H9 (cell line): ENCODE data around the gene ETFB. TPM values are rescaled to one million over a fixed set of nuclear protein-coding genes. Genes with fewer than 3 reads are reported as not detected.

Experiments used
- DNase-seq: peaks from one replicate; pipeline ENCODE4 v3.0.0-alpha.2; 2017
- H2AFZ ChIP-seq: one replicate; pipeline ENCODE4 v1.6.1; 2013; ENCODE audit warnings: mild to moderate bottlenecking, low read length, control low read depth, moderate library complexity
- H2AK5ac ChIP-seq: 2 replicates; pipeline ENCODE4 v1.6.1; 2013; ENCODE audit warnings: low read length, control low read depth, mixed read lengths; ENCODE audit not compliant: insufficient read length
- H2BK120ac ChIP-seq: one replicate; pipeline ENCODE4 v1.6.1; 2013; ENCODE audit warnings: low read depth, mild to moderate bottlenecking, low read length, control low read depth, inconsistent platforms; ENCODE audit not compliant: poor library complexity, severe bottlenecking
- H2BK12ac ChIP-seq: 2 replicates; pipeline ENCODE4 v1.6.1; 2013; ENCODE audit warnings: low read length, control low read depth, mixed read lengths, low read depth; ENCODE audit not compliant: insufficient read length
- H2BK15ac ChIP-seq: 2 replicates; pipeline ENCODE4 v1.6.1; 2013; ENCODE audit warnings: low read depth, low read length, control low read depth
- H2BK20ac ChIP-seq: one replicate; pipeline ENCODE4 v1.6.1; 2013; ENCODE audit warnings: low read depth, mild to moderate bottlenecking, low read length, control low read depth, inconsistent platforms; ENCODE audit not compliant: poor library complexity, severe bottlenecking
- H2BK5ac ChIP-seq: 2 replicates; pipeline ENCODE4 v1.6.1; 2013; ENCODE audit warnings: low read length, control low read depth, mixed read lengths; ENCODE audit not compliant: insufficient read length
- H3K14ac ChIP-seq: 2 replicates; pipeline ENCODE4 v1.6.1; 2013; ENCODE audit warnings: low read length, control low read depth; ENCODE audit not compliant: insufficient read depth
- H3K18ac ChIP-seq: 2 replicates; pipeline ENCODE4 v1.6.1; 2013; ENCODE audit warnings: low read depth, mild to moderate bottlenecking, mixed read lengths, low read length, control low read depth; ENCODE audit not compliant: insufficient read length
- H3K23ac ChIP-seq: 2 replicates; pipeline ENCODE4 v1.6.1; 2013; ENCODE audit warnings: low read length, control low read depth, mixed read lengths, low read depth; ENCODE audit not compliant: insufficient read length
- H3K23me2 ChIP-seq: 2 replicates; pipeline ENCODE4 v1.6.1; 2013; ENCODE audit warnings: low read depth, mild to moderate bottlenecking, mixed read lengths, low read length, control low read depth; ENCODE audit not compliant: insufficient read length, poor library complexity, severe bottlenecking
- H3K27ac ChIP-seq: 2 replicates; pipeline ENCODE4 v1.5.1; 2013; ENCODE audit warnings: low read length, control low read depth, mixed read lengths, low read depth; ENCODE audit not compliant: insufficient read length
- H3K27me3 ChIP-seq: 2 replicates; pipeline ENCODE4 v1.6.1; 2013; ENCODE audit warnings: low read length, control low read depth, inconsistent platforms; ENCODE audit not compliant: insufficient read depth
- H3K4ac ChIP-seq: 2 replicates; pipeline ENCODE4 v1.6.1; 2013; ENCODE audit warnings: low read depth, mild to moderate bottlenecking, control low read depth, inconsistent platforms, low read length, moderate library complexity
- H3K4me1 ChIP-seq: 2 replicates; pipeline ENCODE4 v1.6.1; 2013; ENCODE audit warnings: low read length, control low read depth, inconsistent platforms; ENCODE audit not compliant: insufficient read depth
- H3K4me2 ChIP-seq: 2 replicates; pipeline ENCODE4 v1.6.1; 2013; ENCODE audit warnings: low read length, control low read depth, mixed read lengths; ENCODE audit not compliant: insufficient read length, insufficient read depth
- H3K56ac ChIP-seq: 2 replicates; pipeline ENCODE4 v1.6.1; 2013; ENCODE audit warnings: low read depth, mild to moderate bottlenecking, mixed read lengths, low read length, control low read depth; ENCODE audit not compliant: insufficient read length
- H3K79me1 ChIP-seq: 2 replicates; pipeline ENCODE4 v1.6.1; 2013; ENCODE audit warnings: low read depth, mild to moderate bottlenecking, moderate library complexity, low read length, control low read depth, inconsistent platforms; ENCODE audit not compliant: insufficient read depth, poor library complexity, severe bottlenecking
- H3K79me2 ChIP-seq: 2 replicates; pipeline ENCODE4 v1.6.1; 2013; ENCODE audit warnings: low read length, control low read depth, inconsistent platforms; ENCODE audit not compliant: insufficient read depth
- H3K9ac ChIP-seq: 2 replicates; pipeline ENCODE4 v1.6.1; 2013; ENCODE audit warnings: low read length, control low read depth, mixed read lengths; ENCODE audit not compliant: insufficient read length; ENCODE audit errors: extremely low read depth
- H3K9me3 ChIP-seq: one replicate; pipeline ENCODE4 v1.6.1; 2013; ENCODE audit warnings: low read depth, low read length, inconsistent platforms; ENCODE audit not compliant: control insufficient read depth
- H3T11ph ChIP-seq: one replicate; pipeline ENCODE4 v1.6.1; 2013; ENCODE audit warnings: mild to moderate bottlenecking, low read length, control low read depth, inconsistent platforms
- H4K20me1 ChIP-seq: one replicate; pipeline ENCODE4 v1.6.1; 2013; ENCODE audit not compliant: control insufficient read depth, insufficient read length, insufficient read depth
- H4K5ac ChIP-seq: 2 replicates; pipeline ENCODE4 v1.6.1; 2013; ENCODE audit warnings: low read depth, mild to moderate bottlenecking, mixed read lengths, low read length, control low read depth; ENCODE audit not compliant: insufficient read length
- H4K8ac ChIP-seq: replicated peaks from 2 replicates; pipeline ENCODE4 v1.6.1; 2013; ENCODE audit warnings: low read length, control low read depth, mixed read lengths, low read depth; ENCODE audit not compliant: insufficient read length
- H4K91ac ChIP-seq: 2 replicates; pipeline ENCODE4 v1.6.1; 2013; ENCODE audit warnings: low read depth, mild to moderate bottlenecking, moderate library complexity, mixed read lengths, low read length, control low read depth; ENCODE audit not compliant: insufficient read length
- H3K27ac Mint-ChIP-seq, 3 experiments: 2 replicates in 2 of 3; 3 replicates in 1 of 3; pipeline ENCODE4 v1.8.0; 2020 to 2021; ENCODE audit warnings: mixed read lengths in 3 of 3, mild to moderate bottlenecking in 1 of 3, moderate library complexity in 1 of 3
- H3K27me3 Mint-ChIP-seq: 2 replicates; pipeline ENCODE4 v1.8.0; 2021; ENCODE audit warnings: low read depth, mild to moderate bottlenecking, moderate library complexity, mixed read lengths
- H3K36me3 Mint-ChIP-seq, 3 experiments: 2 replicates in 2 of 3; 3 replicates in 1 of 3; pipeline ENCODE4 v1.8.0; 2020 to 2021; ENCODE audit warnings: low read depth in 3 of 3, mixed read lengths in 3 of 3; ENCODE audit not compliant: insufficient read depth in 1 of 3
- H3K4me1 Mint-ChIP-seq, 2 experiments: 2 replicates each; pipeline ENCODE4 v1.8.0; 2020; ENCODE audit warnings: mixed read lengths in 2 of 2
- H3K4me3 Mint-ChIP-seq, 2 experiments: 2 replicates in 1 of 2; 3 replicates in 1 of 2; pipeline ENCODE4 v1.8.0; 2020 to 2021; ENCODE audit warnings: mild to moderate bottlenecking in 2 of 2, mixed read lengths in 2 of 2, moderate library complexity in 1 of 2
- H3K9me3 Mint-ChIP-seq, 2 experiments: 2 replicates in 1 of 2; 3 replicates in 1 of 2; pipeline ENCODE4 v1.8.0; 2020; ENCODE audit warnings: mild to moderate bottlenecking in 2 of 2, mixed read lengths in 2 of 2, moderate library complexity in 1 of 2
- CTCF ChIP-seq: fragments of 200-600 bp; sonication (generic); conservative IDR thresholded peaks from 3 replicates; pipeline ENCODE4 v1.8.0; 2021; ENCODE audit warnings: antibody characterized with exemption, mild to moderate bottlenecking
- WGBS: extraction: QIAGEN DNeasy Blood & Tissue Kit; methylation state at CpG from one replicate; pipeline ENCODE4 v1.1.7; 2013; ENCODE audit warnings: missing lambda C conversion rate, low lambda C conversion rate, mixed read lengths; ENCODE audit not compliant: insufficient read length; ENCODE audit errors: extremely low coverage; 5-methylcytosine and 5-hydroxymethylcytosine counted together
- total RNA-seq: library from RNA; stranded (reverse); gene quantifications from 2 replicates; pipeline ENCODE4 v1.2.1, GENCODE V29; 2021

ETFB gene
- total RNA-seq, 1 experiment from 2014 or later, result 49.4 TPM

- Histone ChIP-seq H3T11ph (no peak overlapping the region), H2BK15ac (no peak overlapping the region), H3K4me1 (no peaks in the 10 kb centered on the region), H4K20me1 (no peaks in the 10 kb centered on the region), H3K23me2 (peaks cover 8% of the 10 kb centered on the region), H2AFZ (no peak overlapping the region), H2AK5ac (no peak overlapping the region), H3K23ac (no peak overlapping the region), H3K18ac (no peak overlapping the region), H3K4ac (no peak overlapping the region), H2BK120ac (no peak overlapping the region), H3K14ac (no peak overlapping the region), H3K27me3 (no peaks in the 10 kb centered on the region), H2BK5ac (no peak overlapping the region), H3K9me3 (peaks cover 5% of the 10 kb centered on the region), H3K9ac (no peak overlapping the region), H3K79me1 (no peaks in the 10 kb centered on the region), H3K79me2 (no peaks in the 10 kb centered on the region), H3K56ac (no peak overlapping the region), H3K27ac (no peak overlapping the region), H3K4me2 (no peak overlapping the region), H4K91ac (no peak overlapping the region), H4K8ac (no peak overlapping the region), H2BK20ac (no peak overlapping the region), H4K5ac (no peak overlapping the region), H2BK12ac (no peak overlapping the region)
- no CpG with 5 or more reads among the region's 6 CpGs for WGBS
- no peak overlapping the region; a peak in 1 of 5 replicates for H3K4me3 Mint-ChIP-seq
- peaks cover 4 to 18% of the 10 kb centered on the region in 2 experiments for H3K4me1 Mint-ChIP-seq
- no peak overlapping the region for H3K27ac Mint-ChIP-seq
- peaks cover 36 to 51% (median 46%) of the 10 kb centered on the region in 3 experiments for H3K36me3 Mint-ChIP-seq
- no peaks in the 10 kb centered on the region for H3K27me3 Mint-ChIP-seq
- no peak for TF ChIP-seq CTCF
- no peak for DNase-seq
- H3K9me3 Mint-ChIP-seq, result 0 out of 5 replicates have a peak, but pooled peaks cover 0 to 4% of the 10 kb centered on the region in 2 experiments
Measured at GRCh38 chr19:51331716-51332115, 34.5 kb downstream of the ETFB start.
